WI38 (cell line): Measurements from ENCODE around the gene NOLC1.

Source experiments
- H3K4me3 ChIP-seq: 2 replicates; pipeline ENCODE4 v1.5.1; 2011; ENCODE audit warnings: low read depth, mild to moderate bottlenecking, control low read depth, low read length
- CTCF ChIP-seq: IDR thresholded peaks from 2 replicates; pipeline ENCODE4 v1.5.1; 2012; ENCODE audit warnings: low read depth, mild to moderate bottlenecking, control low read depth, low read length

The NOLC1 gene

GRCh38 chr10:102118867-102119266 is 33.3 kb upstream of the NOLC1 start:
- peak overlapping the region; percentile 85 for H3K4me3 ChIP-seq

GRCh38 chr10:102119417-102120141 is 32.6 kb upstream of the NOLC1 start:
- no peak for TF ChIP-seq CTCF

More at GRCh38 chr10:102118867-102119266, 33.3 kb upstream of the NOLC1 start:
- TF ChIP-seq CTCF: no peak

GRCh38 chr10:102120142-102120990 is 31.8 kb upstream of the NOLC1 start, which contains the start of gene LDB1:
TSS of gene LDB1 (minus strand) at chr10:102120368. CDS start at chr10:102120110, 258 bp downstream.
- no peak for TF ChIP-seq CTCF
- peak within 1 kb of the TSS; percentile 85 for H3K4me3 ChIP-seq

More at GRCh38 chr10:102119417-102120141, 32.6 kb upstream of the NOLC1 start:
- peak overlapping the region; percentile 85 for H3K4me3 ChIP-seq

GRCh38 chr10:102120991-102121738 is 31.0 kb upstream of the NOLC1 start:
- peak overlapping the region; percentile 85 for H3K4me3 ChIP-seq
- no peak for TF ChIP-seq CTCF

- H3K4me3 ChIP-seq: peak overlapping the region; percentile 85
These were observed 30.3 kb upstream of the NOLC1 start for GRCh38 chr10:102121739-102122372.

More at GRCh38 chr10:102121739-102122372, 30.3 kb upstream of the NOLC1 start:
- peak; percentile 21; the same call in 1 of the 2 replicates for TF ChIP-seq CTCF
